ENCODE data around the gene PLCH2. TPM values are rescaled to one million over a fixed set of nuclear protein-coding genes. Genes with fewer than 3 reads are reported as not detected.

Gene PLCH2
- total and polyA plus RNA-seq, 2 donors (not counting 3 experiments of a cell fraction or from before 2014, with no cell fraction given): 0.19 to 0.31 TPM

DNA sequence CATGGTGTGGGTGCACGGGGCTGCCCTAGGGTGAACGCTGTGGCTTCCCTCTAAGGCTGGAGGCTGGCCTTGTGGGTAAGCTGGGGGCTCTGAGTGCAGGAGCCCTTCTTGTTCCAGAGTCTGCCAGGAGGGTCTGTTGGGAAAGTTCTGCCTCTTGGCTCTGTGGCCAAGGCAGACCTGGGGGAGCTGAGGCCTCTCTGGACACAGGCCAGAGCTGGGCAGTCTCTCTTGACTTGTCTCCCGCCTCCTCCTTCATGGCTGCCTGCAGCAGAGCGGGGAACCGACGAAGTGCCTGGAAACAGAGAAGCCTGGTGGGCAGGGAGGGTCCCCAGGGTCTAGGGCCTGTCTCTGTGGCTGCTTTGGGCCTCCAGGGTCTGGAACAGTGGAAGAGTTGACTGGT, 33.4 kb upstream of the PLCH2 start:
- no peaks in the 10 kb centered on the region for H3K9me3 ChIP-seq (replicated peaks; ENCODE audit: control insufficient read depth, insufficient read depth, low read length)
- no peak overlapping the region for H3K9ac ChIP-seq (replicated peaks; ENCODE audit: extremely low read depth, insufficient read depth, low read length)
- intact Hi-C loops (cut with micrococcal nuclease) (loop anchor here (2.0 kb wide), 1 partner anchor 104 kb away; no protein-coding TSS in a partner anchor), dilution Hi-C loops (cut with MboI; ENCODE audit: extremely low pct_ligation_motif_present, low sequenced_read_pairs) (no loop called here)
- H3K27me3 ChIP-seq (ENCODE audit: control insufficient read depth in 2 of 2, insufficient read depth in 2 of 2, low read length in 2 of 2): peaks cover 6 to 13% of the 10 kb centered on the region in 2 experiments
- ChIA-PET POLR2A (no interaction called here), CTCF (no interaction called here)
- DNase-seq (ENCODE audit: low read depth, low spot score) (no peak), FAIRE-seq (no peak)
- H3K27ac ChIP-seq (ENCODE audit: insufficient read depth, low read depth, low read length): no peak overlapping the region
- no peak overlapping the region for H2AFZ ChIP-seq (ENCODE audit: low read depth, low read length)
- TF ChIP-seq POLR2A (IDR thresholded peaks at IDR 0.05; ENCODE audit: low read depth, low read length) (no peak), JUN (IDR thresholded peaks at IDR 0.05; ENCODE audit: borderline replicate concordance, insufficient read depth, insufficient read length, low read depth) (no peak), MYC (IDR thresholded peaks at IDR 0.05; ENCODE audit: low read depth, low read length) (no peak)
- no peaks in the 10 kb centered on the region for H4K20me1 ChIP-seq (replicated peaks; ENCODE audit: control insufficient read depth, extremely low read depth, insufficient read depth, low read length)
- no peaks in the 10 kb centered on the region for H3K9me1 ChIP-seq (replicated peaks; ENCODE audit: control insufficient read depth, extremely low read depth, insufficient read depth, low read length)
- H3K4me3 ChIP-seq (replicated peaks in 1 of 3; ENCODE audit: insufficient read depth in 1 of 3, low read depth in 1 of 3, low read length in 3 of 3): no peak overlapping the region
- no peaks in the 10 kb centered on the region for H3K36me3 ChIP-seq (ENCODE audit: control insufficient read depth in 2 of 2, extremely low read depth in 1 of 2, insufficient read depth in 2 of 2, low read length in 2 of 2)
- no peak overlapping the region for H3K4me2 ChIP-seq (ENCODE audit: insufficient read depth, low read length)
- no peaks in the 10 kb centered on the region for H3K79me2 ChIP-seq (ENCODE audit: control insufficient read depth, insufficient read depth, low read length)
- BruUV-seq (replicated peaks): no TSS peak
- H3K4me1 ChIP-seq (ENCODE audit: control insufficient read depth, extremely low read depth, insufficient read depth, low read length): peaks cover 4% of the 10 kb centered on the region

DNA sequence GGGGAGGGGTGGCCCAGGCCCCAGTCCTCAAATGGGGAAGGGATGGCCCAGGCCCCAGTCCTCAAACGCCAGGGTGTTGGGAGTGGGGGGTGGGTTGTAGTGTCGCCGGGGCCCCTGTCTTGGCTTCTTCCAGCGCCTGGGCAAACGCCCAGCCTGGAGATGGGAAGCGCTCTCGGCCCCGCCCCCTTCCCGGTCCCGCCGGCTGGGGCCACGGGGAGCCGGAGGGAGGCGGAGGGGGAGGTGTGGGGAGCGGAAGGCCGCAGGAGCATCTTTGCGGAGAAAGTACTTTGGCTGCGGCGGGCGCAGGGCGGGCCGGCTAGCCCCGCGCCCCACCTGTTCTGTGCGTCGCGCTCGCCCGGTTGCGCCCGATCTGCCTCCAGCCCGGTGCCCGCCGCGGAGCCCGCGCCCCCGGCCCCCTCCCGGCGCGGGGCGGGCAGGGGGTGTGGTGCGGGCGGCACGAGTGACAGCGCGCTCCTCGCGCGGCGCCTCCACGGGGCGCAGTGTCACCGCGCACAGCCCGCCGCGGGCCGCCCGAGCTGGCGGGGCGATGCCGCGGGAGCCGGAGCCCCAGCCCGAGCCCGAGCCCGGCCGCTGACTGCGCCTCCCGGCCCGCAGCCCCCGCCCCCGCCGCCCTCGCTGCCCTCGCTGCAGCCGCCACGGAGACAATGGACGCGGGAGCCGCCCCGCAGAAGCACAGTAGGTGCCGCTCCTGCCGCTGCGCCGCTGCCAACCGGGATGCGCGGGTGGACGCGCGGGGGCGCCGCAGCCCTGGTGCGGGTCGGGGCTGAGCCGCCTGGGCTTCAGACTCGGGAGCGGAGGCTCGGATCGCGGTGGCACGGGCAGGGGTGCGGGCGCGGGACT, 32.6 kb upstream of the PLCH2 start:
- H3K4me3 ChIP-seq (replicated peaks in 1 of 3; ENCODE audit: insufficient read depth in 1 of 3, low read depth in 1 of 3, low read length in 3 of 3): no peak overlapping the region
- TF ChIP-seq, protein P1, sequence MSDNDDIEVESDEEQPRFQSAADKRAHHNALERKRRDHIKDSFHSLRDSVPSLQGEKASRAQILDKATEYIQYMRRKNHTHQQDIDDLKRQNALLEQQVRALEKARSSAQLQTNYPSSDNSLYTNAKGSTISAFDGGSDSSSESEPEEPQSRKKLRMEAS (IDR thresholded peaks at IDR 0.05; ENCODE audit: insufficient read depth, insufficient read length): no peak
- TF ChIP-seq, protein P2, sequence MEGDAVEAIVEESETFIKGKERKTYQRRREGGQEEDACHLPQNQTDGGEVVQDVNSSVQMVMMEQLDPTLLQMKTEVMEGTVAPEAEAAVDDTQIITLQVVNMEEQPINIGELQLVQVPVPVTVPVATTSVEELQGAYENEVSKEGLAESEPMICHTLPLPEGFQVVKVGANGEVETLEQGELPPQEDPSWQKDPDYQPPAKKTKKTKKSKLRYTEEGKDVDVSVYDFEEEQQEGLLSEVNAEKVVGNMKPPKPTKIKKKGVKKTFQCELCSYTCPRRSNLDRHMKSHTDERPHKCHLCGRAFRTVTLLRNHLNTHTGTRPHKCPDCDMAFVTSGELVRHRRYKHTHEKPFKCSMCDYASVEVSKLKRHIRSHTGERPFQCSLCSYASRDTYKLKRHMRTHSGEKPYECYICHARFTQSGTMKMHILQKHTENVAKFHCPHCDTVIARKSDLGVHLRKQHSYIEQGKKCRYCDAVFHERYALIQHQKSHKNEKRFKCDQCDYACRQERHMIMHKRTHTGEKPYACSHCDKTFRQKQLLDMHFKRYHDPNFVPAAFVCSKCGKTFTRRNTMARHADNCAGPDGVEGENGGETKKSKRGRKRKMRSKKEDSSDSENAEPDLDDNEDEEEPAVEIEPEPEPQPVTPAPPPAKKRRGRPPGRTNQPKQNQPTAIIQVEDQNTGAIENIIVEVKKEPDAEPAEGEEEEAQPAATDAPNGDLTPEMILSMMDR (IDR thresholded peaks at IDR 0.05; ENCODE audit: extremely low read depth in 1 of 2, insufficient read depth in 1 of 2, low read depth in 1 of 2, low read length in 2 of 2): peak; percentile 10 to 26
- TF ChIP-seq EZH2 (IDR thresholded peaks at IDR 0.05; ENCODE audit: borderline replicate concordance, low read depth, low read length, severe bottlenecking): peak; percentile 65
- peaks cover 10% of the 10 kb centered on the region for H3K4me1 ChIP-seq (ENCODE audit: control insufficient read depth, extremely low read depth, insufficient read depth, low read length)
- DNase-seq (ENCODE audit: low read depth, low spot score) (no peak), FAIRE-seq (no peak)
- dilution Hi-C loops (cut with MboI; ENCODE audit: extremely low pct_ligation_motif_present, low sequenced_read_pairs): no loop called here
- H4K20me1 ChIP-seq (replicated peaks; ENCODE audit: control insufficient read depth, extremely low read depth, insufficient read depth, low read length): no peaks in the 10 kb centered on the region
- H2AFZ ChIP-seq (ENCODE audit: low read depth, low read length): no peak overlapping the region
- CTCF ChIA-PET: interaction anchor here (0.6 to 1.0 kb wide), 2 partner anchors 65 to 105 kb away, joined by 3 read pairs; no protein-coding TSS in a partner anchor
- no peaks in the 10 kb centered on the region for H3K9me3 ChIP-seq (replicated peaks; ENCODE audit: control insufficient read depth, insufficient read depth, low read length)
- H3K36me3 ChIP-seq (ENCODE audit: control insufficient read depth in 2 of 2, extremely low read depth in 1 of 2, insufficient read depth in 2 of 2, low read length in 2 of 2): no peaks in the 10 kb centered on the region
- H3K9ac ChIP-seq (replicated peaks; ENCODE audit: extremely low read depth, insufficient read depth, low read length): no peak overlapping the region
- H3K4me2 ChIP-seq (ENCODE audit: insufficient read depth, low read length): no peak overlapping the region
- intact Hi-C loops (cut with micrococcal nuclease): loop anchor here (2.0 kb wide), 1 partner anchor 103 kb away; no protein-coding TSS in a partner anchor
- POLR2A ChIA-PET: no interaction called here
- no peak overlapping the region for H3K27ac ChIP-seq (ENCODE audit: insufficient read depth, low read depth, low read length)
- peaks cover 6 to 13% of the 10 kb centered on the region in 2 experiments for H3K27me3 ChIP-seq (ENCODE audit: control insufficient read depth in 2 of 2, insufficient read depth in 2 of 2, low read length in 2 of 2)
- no TSS peak for BruUV-seq (replicated peaks)
- H3K79me2 ChIP-seq (ENCODE audit: control insufficient read depth, insufficient read depth, low read length): no peaks in the 10 kb centered on the region
- no peaks in the 10 kb centered on the region for H3K9me1 ChIP-seq (replicated peaks; ENCODE audit: control insufficient read depth, extremely low read depth, insufficient read depth, low read length)

Measured in endothelial cell of umbilical vein (primary cell).